HCT116 (cell line): ENCODE results near the gene CNTNAP2. TPM values are rescaled to one million over a fixed set of nuclear protein-coding genes. Genes with fewer than 3 reads are reported as not detected.

Source experiments
- ATAC-seq: fragments of 200-7000 bp; cut with Tn5 transposase; 2 replicates; pipeline ENCODE4 v1.9.1; 2020; ENCODE audit warnings: mild to moderate bottlenecking, moderate library complexity
- BruUV-seq: library from RNA; stranded (reverse); fragments of 400-500 nt; replicated peaks from 2 replicates; lab custom pipeline; 2021; lab: Mats Ljungman, UMichigan
- CTCF ChIA-PET: fragments of 300-600 bp; sonication (Branson Sonifier 250); formaldehyde crosslinking; loops from one replicate; lab custom pipeline; 2021; ENCODE audit warnings: antibody characterized with exemption; lab: Charles Lee
- POLR2A ChIA-PET: fragments of 300-600, 350-600 bp; sonication (Branson Sonifier 250); formaldehyde crosslinking; loops from one replicate; lab custom pipeline; 2021; ENCODE audit warnings: antibody characterized with exemption; lab: Charles Lee
- RAD21 ChIA-PET, 2 experiments: fragments of 300-600 bp; sonication (Branson Sonifier 250); formaldehyde crosslinking; loops; one replicate each; lab custom pipeline; 2023; ENCODE audit warnings: low total read pairs in 2 of 2; ENCODE audit not compliant: uncharacterized antibody in 2 of 2, unreplicated experiment in 2 of 2, low non-redundant PET in 1 of 2; lab: Charles Lee
- DNase-seq: peaks from one replicate; pipeline ENCODE4 v3.0.0-alpha.2; 2010; ENCODE audit warnings: low read depth, low spot score
- H2AFZ ChIP-seq: fragments of 200-600 bp; shearing (Covaris generic), sonication (generic); 2 replicates; pipeline ENCODE4 v1.6.1; 2017; ENCODE audit warnings: low read depth, mixed run types, mixed read lengths, antibody characterized with exemption, low read length; ENCODE audit not compliant: poor library complexity, severe bottlenecking
- H3K27ac ChIP-seq: 2 replicates; pipeline ENCODE4 v1.5.1; 2012; ENCODE audit warnings: low read depth, low read length
- H3K27me3 ChIP-seq: fragments of 200-600 bp; sonication (generic); 2 replicates; pipeline ENCODE4 v1.6.1; 2016; ENCODE audit warnings: mixed run types, low read length, mixed read lengths; ENCODE audit not compliant: insufficient read depth
- H3K36me3 ChIP-seq, 2 experiments: fragments of 200-500 bp in 1 of 2; fragments of 200-600 bp in 1 of 2; sonication (Bioruptor generic) in 1 of 2; sonication (generic) in 1 of 2; 2 replicates each; pipeline versions ENCODE4 v1.5.1 to v1.6.1; 2014 to 2016; ENCODE audit warnings: low read length in 2 of 2, inconsistent platforms in 1 of 2, mixed read lengths in 1 of 2, mixed run types in 1 of 2; ENCODE audit not compliant: insufficient read depth in 2 of 2, control insufficient read depth in 1 of 2
- H3K4me1 ChIP-seq, 2 experiments: fragments of 200-600 bp in 1 of 2; sonication (generic) in 1 of 2; 2 replicates each; pipeline versions ENCODE4 v1.5.1 to v1.6.1; 2012 to 2017; ENCODE audit warnings: low read length in 2 of 2, inconsistent platforms in 1 of 2, mild to moderate bottlenecking in 1 of 2, mixed read lengths in 1 of 2, mixed run types in 1 of 2, moderate library complexity in 1 of 2; ENCODE audit not compliant: insufficient read depth in 2 of 2, control insufficient read depth in 1 of 2
- H3K4me2 ChIP-seq: fragments of 200-600 bp; sonication (generic); 2 replicates; pipeline ENCODE4 v1.6.1; 2017; ENCODE audit warnings: mixed run types, low read length, mixed read lengths
- H3K4me3 ChIP-seq, 2 experiments: fragments of 200-600 bp in 1 of 2; sonication (generic) in 1 of 2; replicated peaks in 1 of 2; 2 replicates each; pipeline ENCODE4 v1.5.1; 2011 to 2016; ENCODE audit warnings: low read length in 2 of 2, control low read depth in 1 of 2, low read depth in 1 of 2, mild to moderate bottlenecking in 1 of 2, mixed read lengths in 1 of 2, mixed run types in 1 of 2
- H3K79me2 ChIP-seq: fragments of 200-600 bp; sonication (generic); 2 replicates; pipeline ENCODE4 v1.6.1; 2017; ENCODE audit warnings: mild to moderate bottlenecking, mixed run types, low read length, moderate library complexity, mixed read lengths; ENCODE audit not compliant: insufficient read depth
- H3K9ac ChIP-seq: fragments of 200-600 bp; sonication (generic); 2 replicates; pipeline ENCODE4 v1.6.1; 2016; ENCODE audit warnings: low read length, mixed read lengths
- H3K9me2 ChIP-seq: fragments of 200-600 bp; sonication (generic), shearing (Covaris generic); 2 replicates; pipeline ENCODE4 v1.6.1; 2017; ENCODE audit warnings: mixed run types, mild to moderate bottlenecking, moderate library complexity; ENCODE audit not compliant: insufficient read depth
- H3K9me3 ChIP-seq, 2 experiments: fragments of 200-500 bp in 1 of 2; fragments of 200-600 bp in 1 of 2; sonication (Bioruptor generic) in 1 of 2; sonication (generic) in 1 of 2; 2 replicates each; pipeline ENCODE4 v1.6.1; 2014 to 2017; ENCODE audit warnings: low read length in 2 of 2, mixed read lengths in 2 of 2, inconsistent platforms in 1 of 2, low read depth in 1 of 2, mild to moderate bottlenecking in 1 of 2, mixed run types in 1 of 2, moderate library complexity in 1 of 2; ENCODE audit not compliant: control insufficient read depth in 1 of 2, insufficient read depth in 1 of 2
- H4K20me1 ChIP-seq: fragments of 200-600 bp; sonication (generic), shearing (Covaris generic); 2 replicates; pipeline ENCODE4 v1.6.1; 2017; ENCODE audit warnings: mixed run types, mild to moderate bottlenecking, moderate library complexity; ENCODE audit not compliant: insufficient read depth
- CBX3 ChIP-seq: IDR thresholded peaks from 2 replicates; pipeline ENCODE4 v1.6.1; 2012; ENCODE audit warnings: low read depth
- CEBPB ChIP-seq: IDR thresholded peaks from 2 replicates; pipeline ENCODE4 v1.6.1; 2012; ENCODE audit warnings: low read depth
- CTCF ChIP-seq, 3 experiments: fragments of 200-600 bp in 1 of 3; sonication (generic) in 1 of 3; IDR thresholded peaks in 2 of 3; conservative IDR thresholded peaks in 1 of 3; 2 replicates each; pipeline ENCODE4 v1.5.1; 2012 to 2017; ENCODE audit warnings: low read depth in 2 of 3, low read length in 2 of 3, antibody characterized with exemption in 1 of 3, borderline replicate concordance in 1 of 3, control low read depth in 1 of 3, mild to moderate bottlenecking in 1 of 3, mixed read lengths in 1 of 3, mixed run types in 1 of 3, moderate library complexity in 1 of 3; ENCODE audit not compliant: insufficient read depth in 1 of 3
- EGR1 ChIP-seq: IDR thresholded peaks from 2 replicates; pipeline ENCODE4 v1.6.1; 2012; ENCODE audit warnings: low read depth
- JUND ChIP-seq: IDR thresholded peaks from 2 replicates; pipeline ENCODE4 v1.6.1; 2012
- POLR2A ChIP-seq: IDR thresholded peaks from 2 replicates; pipeline ENCODE4 v1.7.0; 2011; ENCODE audit warnings: borderline replicate concordance; ENCODE audit not compliant: insufficient read depth, insufficient read length; ENCODE audit errors: extremely low read depth
- POLR2AphosphoS5 ChIP-seq: IDR thresholded peaks from 2 replicates; pipeline ENCODE4 v1.6.1; 2011; ENCODE audit warnings: mild to moderate bottlenecking, low read depth, low read length, moderate library complexity
- SIN3A ChIP-seq: IDR thresholded peaks from 2 replicates; pipeline ENCODE4 v1.6.1; 2012; ENCODE audit warnings: low read depth
- SRF ChIP-seq: IDR thresholded peaks from 2 replicates; pipeline ENCODE4 v1.6.1; 2012; ENCODE audit warnings: low read depth
- TCF7L2 ChIP-seq: IDR thresholded peaks from 2 replicates; pipeline ENCODE4 v1.7.0; 2011; ENCODE audit warnings: borderline replicate concordance, inconsistent platforms; ENCODE audit not compliant: insufficient read depth, insufficient read length; ENCODE audit errors: extremely low read depth
- YY1 ChIP-seq: IDR thresholded peaks from 2 replicates; pipeline ENCODE4 v1.6.1; 2011; ENCODE audit warnings: low read length, low read depth, moderate library complexity, mild to moderate bottlenecking; ENCODE audit not compliant: insufficient replicate concordance; ENCODE audit errors: extremely low read depth
- ZFX ChIP-seq: fragments of 450-650 bp; IDR thresholded peaks from 2 replicates; pipeline ENCODE4 v1.6.1; 2017
- ZNF274 ChIP-seq: fragments of 200-500 bp; sonication (Bioruptor generic); IDR thresholded peaks from 2 replicates; pipeline ENCODE4 v1.6.1; 2014; ENCODE audit warnings: mild to moderate bottlenecking, low read depth, low read length, inconsistent platforms
- intact Hi-C: fragments of 100-400 bp; cut with micrococcal nuclease; formaldehyde crosslinking; loops from 2 replicates; pipeline ENCODE4 v1.10.0; 2022
- total RNA-seq: library from RNA; stranded (reverse); gene quantifications from one replicate; pipeline ENCODE4 v1.2.1, GENCODE V29; 2021; ENCODE audit not compliant: unreplicated experiment
- TF ChIP-seq, protein P1 (sequence below): IDR thresholded peaks from 2 replicates; pipeline ENCODE4 v1.6.1; 2012; ENCODE audit warnings: low read depth

CNTNAP2 gene
- total RNA-seq, 1 experiment from 2014 or later, result 0.37 TPM

DNA sequence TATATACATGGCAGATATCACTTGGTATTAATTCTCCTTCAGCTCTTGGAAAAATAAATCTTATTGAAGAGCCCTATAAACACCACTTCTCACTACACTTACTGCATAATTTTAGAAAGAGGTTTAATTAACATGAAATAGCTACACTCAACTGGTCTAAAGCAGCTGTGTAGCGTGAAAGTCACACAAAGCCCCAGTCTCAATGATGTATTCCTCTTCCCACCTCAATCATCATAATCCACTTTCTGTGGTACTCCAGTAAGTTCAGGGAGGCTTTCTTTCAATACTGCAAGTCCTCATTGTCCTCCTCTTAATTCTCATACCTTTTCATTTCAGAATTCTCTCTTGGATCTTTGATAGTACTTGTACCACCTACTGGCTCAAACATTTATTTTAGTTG, 688.0 kb downstream of the CNTNAP2 start:
- TF ChIP-seq ZFX (no peak), POLR2A (no peak), CEBPB (no peak), YY1 (no peak), CBX3 (no peak), POLR2AphosphoS5 (no peak), JUND (no peak)
- Histone ChIP-seq H2AFZ (no peak overlapping the region), H3K27ac (no peak overlapping the region), H4K20me1 (no peaks in the 10 kb centered on the region), H3K4me1 (no peaks in the 10 kb centered on the region), H3K79me2 (no peaks in the 10 kb centered on the region), H3K4me3 (no peak overlapping the region), H3K9me2 (no peaks in the 10 kb centered on the region), H3K4me2 (no peak overlapping the region), H3K9me3 (peaks cover 5 to 18% of the 10 kb centered on the region in 2 experiments; a peak in 2 of 4 replicates), H3K9ac (no peak overlapping the region), H3K27me3 (no peaks in the 10 kb centered on the region), H3K36me3 (no peaks in the 10 kb centered on the region)
- POLR2A ChIA-PET, result no interaction called here
- intact Hi-C loops, result no loop called here
- RAD21 ChIA-PET, result no interaction called here
- no TSS peak for BruUV-seq
- DNase-seq, result no peak
- no peak for ATAC-seq
- CTCF ChIA-PET, result no interaction called here

- BruUV-seq, result no TSS peak
- H3K4me1 ChIP-seq, result no peaks in the 10 kb centered on the region
- H3K27ac ChIP-seq, result no peak overlapping the region
- intact Hi-C loops, result no loop called here
- H2AFZ ChIP-seq, result no peak overlapping the region
- no peaks in the 10 kb centered on the region for H3K36me3 ChIP-seq
- H3K9ac ChIP-seq, result no peak overlapping the region
- ATAC-seq, result no peak
- TF ChIP-seq CTCF (IDR thresholded peaks at IDR 0.05 in 2 of 3, conservative IDR thresholded peaks at IDR 0.05 in 1 of 3; ENCODE audit: borderline replicate concordance in 1 of 3, insufficient read depth in 1 of 3, low read depth in 2 of 3, low read length in 2 of 3) (no peak), TCF7L2 (no peak), POLR2A (no peak), SRF (no peak), SIN3A (no peak), EGR1 (no peak), ZNF274 (no peak)
- TF ChIP-seq, protein P1, sequence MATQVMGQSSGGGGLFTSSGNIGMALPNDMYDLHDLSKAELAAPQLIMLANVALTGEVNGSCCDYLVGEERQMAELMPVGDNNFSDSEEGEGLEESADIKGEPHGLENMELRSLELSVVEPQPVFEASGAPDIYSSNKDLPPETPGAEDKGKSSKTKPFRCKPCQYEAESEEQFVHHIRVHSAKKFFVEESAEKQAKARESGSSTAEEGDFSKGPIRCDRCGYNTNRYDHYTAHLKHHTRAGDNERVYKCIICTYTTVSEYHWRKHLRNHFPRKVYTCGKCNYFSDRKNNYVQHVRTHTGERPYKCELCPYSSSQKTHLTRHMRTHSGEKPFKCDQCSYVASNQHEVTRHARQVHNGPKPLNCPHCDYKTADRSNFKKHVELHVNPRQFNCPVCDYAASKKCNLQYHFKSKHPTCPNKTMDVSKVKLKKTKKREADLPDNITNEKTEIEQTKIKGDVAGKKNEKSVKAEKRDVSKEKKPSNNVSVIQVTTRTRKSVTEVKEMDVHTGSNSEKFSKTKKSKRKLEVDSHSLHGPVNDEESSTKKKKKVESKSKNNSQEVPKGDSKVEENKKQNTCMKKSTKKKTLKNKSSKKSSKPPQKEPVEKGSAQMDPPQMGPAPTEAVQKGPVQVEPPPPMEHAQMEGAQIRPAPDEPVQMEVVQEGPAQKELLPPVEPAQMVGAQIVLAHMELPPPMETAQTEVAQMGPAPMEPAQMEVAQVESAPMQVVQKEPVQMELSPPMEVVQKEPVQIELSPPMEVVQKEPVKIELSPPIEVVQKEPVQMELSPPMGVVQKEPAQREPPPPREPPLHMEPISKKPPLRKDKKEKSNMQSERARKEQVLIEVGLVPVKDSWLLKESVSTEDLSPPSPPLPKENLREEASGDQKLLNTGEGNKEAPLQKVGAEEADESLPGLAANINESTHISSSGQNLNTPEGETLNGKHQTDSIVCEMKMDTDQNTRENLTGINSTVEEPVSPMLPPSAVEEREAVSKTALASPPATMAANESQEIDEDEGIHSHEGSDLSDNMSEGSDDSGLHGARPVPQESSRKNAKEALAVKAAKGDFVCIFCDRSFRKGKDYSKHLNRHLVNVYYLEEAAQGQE, result no peak
- H3K9me2 ChIP-seq, result no peaks in the 10 kb centered on the region
- RAD21 ChIA-PET, result no interaction called here
- POLR2A ChIA-PET, result no interaction called here
- H4K20me1 ChIP-seq, result no peaks in the 10 kb centered on the region
- no peaks in the 10 kb centered on the region for H3K79me2 ChIP-seq
- no peak overlapping the region for H3K4me2 ChIP-seq
- CTCF ChIA-PET, result no interaction called here
- H3K9me3 ChIP-seq, result peaks cover 7 to 18% of the 10 kb centered on the region in 2 experiments; a peak in 2 of 4 replicates
- H3K4me3 ChIP-seq, result no peak overlapping the region
- no peaks in the 10 kb centered on the region for H3K27me3 ChIP-seq
- no peak for DNase-seq
These were observed 688.5 kb downstream of the CNTNAP2 start for GRCh38 chr7:146805082-146805481.
